Suprapubic skin (tissue), 4 donors: Measurements from ENCODE around the gene SMIM5. TPM values are rescaled to one million over a fixed set of nuclear protein-coding genes. Genes with fewer than 3 reads are reported as not detected.
A peak's percentile ranks its signal among the peaks of the same experiment; 100 is the strongest.

Experiments used
- DNase-seq, 2 donors: peaks; one replicate each; pipeline ENCODE4 v3.0.0-alpha.2; 2019; ENCODE audit warnings: low spot score in 2 of 2
- H3K27ac ChIP-seq: fragments of 200-600 bp; sonication (generic); one replicate; pipeline ENCODE4 v1.5.1; 2019
- H3K27me3 ChIP-seq: fragments of 200-600 bp; sonication (generic); one replicate; pipeline ENCODE4 v1.5.1; 2019
- H3K36me3 ChIP-seq: fragments of 200-600 bp; sonication (generic); one replicate; pipeline ENCODE4 v1.5.1; 2019
- H3K4me1 ChIP-seq: fragments of 200-600 bp; sonication (generic); one replicate; pipeline ENCODE4 v1.5.1; 2019
- H3K4me3 ChIP-seq: fragments of 200-600 bp; sonication (generic); one replicate; pipeline ENCODE4 v1.5.1; 2019; ENCODE audit warnings: mild to moderate bottlenecking
- H3K9me3 ChIP-seq: fragments of 200-600 bp; sonication (generic); one replicate; pipeline ENCODE4 v1.5.1; 2019
- CTCF ChIP-seq, 2 donors: fragments of 200-600 bp in 1 of 2; fragments of 450-650 bp in 1 of 2; sonication (generic) in 1 of 2; IDR thresholded peaks; one replicate each; pipeline ENCODE4 v1.5.1; 2016 to 2019; ENCODE audit warnings: antibody characterized with exemption in 2 of 2, mild to moderate bottlenecking in 1 of 2, moderate library complexity in 1 of 2
- EP300 ChIP-seq: sonication (generic); formaldehyde crosslinking; IDR thresholded peaks from one replicate; pipeline ENCODE4 v1.6.1; 2017; ENCODE audit warnings: antibody characterized with exemption
- POLR2A ChIP-seq, 2 donors: fragments of 450-650 bp; IDR thresholded peaks; one replicate each; pipeline ENCODE4 v1.6.1; 2017; ENCODE audit warnings: antibody characterized with exemption in 2 of 2, mild to moderate bottlenecking in 2 of 2, moderate library complexity in 2 of 2
- POLR2AphosphoS5 ChIP-seq, 3 donors: sonication (generic); formaldehyde crosslinking; IDR thresholded peaks; one replicate each; pipeline ENCODE4 v1.6.1; 2017; ENCODE audit warnings: antibody characterized with exemption in 3 of 3
- WGBS: methylation state at CpG from one replicate; pipeline ENCODE4 v1.1.5; 2018; 5-methylcytosine and 5-hydroxymethylcytosine counted together
- total RNA-seq, 4 donors: library from RNA; depleted of rRNA; stranded (reverse); fragments of >200 nt; gene quantifications; one replicate each; pipeline ENCODE4 v1.1.0, GENCODE V29; 2016

The SMIM5 gene
- total RNA-seq, 4 donors from 2014 or later, result 1.7 to 11.8 (median 8.6) TPM

- no peaks in the 10 kb centered on the region for H3K27me3 ChIP-seq
- H3K4me3 ChIP-seq, result no peak overlapping the region
- DNase-seq, result no peak
- peaks cover 51% of the 10 kb centered on the region for H3K36me3 ChIP-seq
- 96% methylated on average over 9 of the region's 9 CpGs for WGBS
- no peak for TF ChIP-seq POLR2A (IDR thresholded peaks at IDR 0.05)
- TF ChIP-seq CTCF (IDR thresholded peaks at IDR 0.05), result no peak
- TF ChIP-seq POLR2AphosphoS5 (IDR thresholded peaks at IDR 0.05), result no peak
- no peak for TF ChIP-seq EP300
- no peak overlapping the region for H3K27ac ChIP-seq
- peaks cover 12% of the 10 kb centered on the region for H3K4me1 ChIP-seq
- H3K9me3 ChIP-seq, result no peaks in the 10 kb centered on the region
These were observed 29.3 kb downstream of the SMIM5 start for GRCh38 chr17:75662511-75662910.

GRCh38 chr17:75664099-75664549 is 30.9 kb downstream of the SMIM5 start:
- 86% methylated on average over 3 of the region's 3 CpGs for WGBS
- Histone ChIP-seq H3K9me3 (no peaks in the 10 kb centered on the region), H3K36me3 (peaks cover 41% of the 10 kb centered on the region), H3K4me3 (no peak overlapping the region), H3K4me1 (peaks cover 23% of the 10 kb centered on the region), H3K27ac (no peak overlapping the region), H3K27me3 (no peaks in the 10 kb centered on the region)
- DNase-seq, result no peak
- TF ChIP-seq CTCF (IDR thresholded peaks at IDR 0.05), result no peak
- no peak for TF ChIP-seq EP300
- TF ChIP-seq POLR2AphosphoS5 (IDR thresholded peaks at IDR 0.05), result no peak
- TF ChIP-seq POLR2A (IDR thresholded peaks at IDR 0.05), result no peak

GRCh38 chr17:75665981-75666380 is 32.7 kb downstream of the SMIM5 start:
- H3K27me3 ChIP-seq, result no peaks in the 10 kb centered on the region
- H3K9me3 ChIP-seq, result no peaks in the 10 kb centered on the region
- H3K27ac ChIP-seq, result no peak overlapping the region
- TF ChIP-seq POLR2AphosphoS5 (IDR thresholded peaks at IDR 0.05) (no peak), POLR2A (IDR thresholded peaks at IDR 0.05) (no peak), CTCF (IDR thresholded peaks at IDR 0.05) (no peak), EP300 (no peak)
- no peak for DNase-seq
- peak overlapping the region; percentile 88 for H3K4me3 ChIP-seq
- peaks cover 43% of the 10 kb centered on the region for H3K36me3 ChIP-seq
- WGBS, result 81% methylated on average over 10 of the region's 10 CpGs
- H3K4me1 ChIP-seq, result peaks cover 23% of the 10 kb centered on the region

- TF ChIP-seq EP300 (no peak), POLR2A (IDR thresholded peaks at IDR 0.05) (peak; percentile 9 to 84), POLR2AphosphoS5 (IDR thresholded peaks at IDR 0.05) (peak in 2 of 3 donors; percentile 20 to 81), CTCF (IDR thresholded peaks at IDR 0.05) (no peak)
- under 1% methylated on average over 48 of the region's 55 CpGs for WGBS
These were observed 33.9 kb downstream of the SMIM5 start, which contains the start of the genes RECQL5 and SAP30BP for GRCh38 chr17:75666959-75667790. Gene RECQL5, minus strand, starts transcription at chr17:75667154. Its CDS starts 597 bp downstream, at chr17:75666557. Gene SAP30BP, plus strand, starts transcription at chr17:75667338. Its CDS starts 35 bp downstream, at chr17:75667373.

GRCh38 chr17:75667825-75668224 is 34.6 kb downstream of the SMIM5 start:
- no peaks in the 10 kb centered on the region for H3K9me3 ChIP-seq
- WGBS, result 14% methylated on average over 4 of the region's 4 CpGs
- no peak for DNase-seq
- H3K27ac ChIP-seq, result peak overlapping the region; percentile 93
- peaks cover 43% of the 10 kb centered on the region for H3K36me3 ChIP-seq
- H3K4me1 ChIP-seq, result peaks cover 23% of the 10 kb centered on the region
- H3K27me3 ChIP-seq, result no peaks in the 10 kb centered on the region
- TF ChIP-seq POLR2AphosphoS5 (IDR thresholded peaks at IDR 0.05), result no peak
- peak overlapping the region; percentile 88 for H3K4me3 ChIP-seq

More at GRCh38 chr17:75666959-75667790, 33.9 kb downstream of the SMIM5 start, which contains the start of the genes RECQL5 and SAP30BP:
- H3K27me3 ChIP-seq, result no peaks in the 10 kb centered on the region
- peaks cover 23% of the 10 kb centered on the region for H3K4me1 ChIP-seq
- H3K4me3 ChIP-seq, result peak within 1 kb of the TSS; percentile 88
- peak; percentile 99 for DNase-seq
- H3K27ac ChIP-seq, result peak within 1 kb of the TSS; percentile 93
- H3K9me3 ChIP-seq, result no peaks in the 10 kb centered on the region
- H3K36me3 ChIP-seq, result peaks cover 43% of the 10 kb centered on the region
